ENCODE measurements around the gene VIP.

Gene VIP

GRCh38 chr6:152783217-152783878, 32.8 kb downstream of the VIP start:
- no peak for DNase-seq (ENCODE audit: low read depth)

- DNase-seq (ENCODE audit: low read depth), result no peak
Observed at GRCh38 chr6:152794696-152795095, 44.1 kb downstream of the VIP start.

- no peak for DNase-seq (ENCODE audit: low read depth)
Observed at GRCh38 chr6:152804150-152804549, 53.6 kb downstream of the VIP start.

Measured in amniotic epithelial cell (primary cell).